Lung (tissue), 12 donors: ENCODE results near the gene IL3RA. TPM values are rescaled to one million over a fixed set of nuclear protein-coding genes. Genes with fewer than 3 reads are reported as not detected.
"Not testable (repeated sequence)": the region's sequence is repeated elsewhere in the genome, so short reads cannot be mapped to it uniquely, and the experiment has no call there.

Experiments
- ATAC-seq: fragments of 200-7000 bp; cut with Tn5 transposase; one replicate; pipeline ENCODE4 v1.9.1; 2020; ENCODE audit warnings: moderate number of reproducible peaks; ENCODE audit not compliant: insufficient read depth, low FRiP score
- DNase-seq, 3 donors: peaks; one replicate each; pipeline ENCODE4 v3.0.0-alpha.2; 2013 to 2017
- H3K27ac ChIP-seq, 2 donors: one replicate each; pipeline ENCODE4 v1.5.1; 2013; ENCODE audit warnings: mild to moderate bottlenecking in 2 of 2, moderate library complexity in 2 of 2, control low read depth in 1 of 2, inconsistent platforms in 1 of 2, low read depth in 1 of 2, low read length in 1 of 2
- H3K27me3 ChIP-seq, 3 donors: one replicate each; pipeline ENCODE4 v1.5.1; 2013; ENCODE audit warnings: low read length in 2 of 3; ENCODE audit not compliant: control insufficient read depth in 3 of 3, insufficient read depth in 3 of 3
- H3K36me3 ChIP-seq, 4 donors: one replicate each; pipeline ENCODE4 v1.5.1; 2013; ENCODE audit warnings: low read length in 4 of 4, mild to moderate bottlenecking in 1 of 4, moderate library complexity in 1 of 4; ENCODE audit not compliant: control insufficient read depth in 4 of 4, insufficient read depth in 4 of 4
- H3K4me1 ChIP-seq, 5 donors: one replicate each; pipeline ENCODE4 v1.5.1; 2013; ENCODE audit warnings: low read length in 5 of 5, mild to moderate bottlenecking in 2 of 5, moderate library complexity in 1 of 5; ENCODE audit not compliant: control insufficient read depth in 5 of 5, insufficient read depth in 5 of 5
- H3K4me3 ChIP-seq: one replicate; pipeline ENCODE4 v1.5.1; 2013; ENCODE audit warnings: mild to moderate bottlenecking, control low read depth, moderate library complexity
- H3K9ac ChIP-seq, 2 donors: one replicate each; pipeline ENCODE4 v1.5.1; 2013; ENCODE audit warnings: low read length in 2 of 2, control low read depth in 1 of 2; ENCODE audit not compliant: insufficient read depth in 1 of 2
- H3K9me3 ChIP-seq, 4 donors: one replicate each; pipeline ENCODE4 v1.5.1; 2013; ENCODE audit warnings: low read length in 3 of 4, mild to moderate bottlenecking in 1 of 4, moderate library complexity in 1 of 4; ENCODE audit not compliant: control insufficient read depth in 4 of 4, insufficient read depth in 3 of 4
- CTCF ChIP-seq: IDR thresholded peaks from 2 replicates; pipeline ENCODE4 v1.5.1; 2012; ENCODE audit warnings: mild to moderate bottlenecking; ENCODE audit errors: control extremely low read depth, extremely low read depth
- WGBS, 2 donors: extraction: QIAGEN DNeasy Blood & Tissue Kit; methylation state at CpG; one replicate each; pipeline ENCODE4 v1.1.7; 2013; 5-methylcytosine and 5-hydroxymethylcytosine counted together
- polyA plus RNA-seq, 2 donors: library from polyadenylated mRNA; stranded (reverse); fragments of 200-250 nt; gene quantifications; one replicate each; pipeline ENCODE4 v1.2.1, GENCODE V29; 2013
- total RNA-seq, 2 donors: library from RNA; depleted of rRNA in 1 of 2; stranded (reverse); fragments of >200 nt in 1 of 2; gene quantifications; one replicate each; pipeline ENCODE4 v1.2.1, GENCODE V29; 2014 to 2021
- donor health status: control.
- donor health status: control.
- donor health status: Bipolar disorder and iron deficiency.
- donor health status: healthy.
- donor health status: DM: yes; HTN: yes; CAD: no.

The IL3RA gene
- total and polyA plus RNA-seq, 4 donors = 19.2 to 52.2 (median 20.5) TPM

GRCh38 chrX:1292575-1293290 is 43.9 kb upstream of the IL3RA start:
- TF ChIP-seq CTCF = no peak
- Histone ChIP-seq H3K27ac (no peak overlapping the region), H3K27me3 (peaks cover 0 to 3% (median 0%) of the 10 kb centered on the region in 3 donors), H3K4me3 (no peak overlapping the region), H3K4me1 (no peaks in the 10 kb centered on the region), H3K9ac (no peak overlapping the region), H3K36me3 (no peaks in the 10 kb centered on the region), H3K9me3 (peaks cover 0 to 12% (median 0%) of the 10 kb centered on the region in 4 donors)
- DNase-seq = no peak
- 19 to 23% methylated on average over 22 of the region's 22 CpGs for WGBS, 2 donors
- ATAC-seq = no peak

GRCh38 chrX:1294301-1295067 is 42.1 kb upstream of the IL3RA start:
- Histone ChIP-seq H3K9ac (no peak overlapping the region), H3K4me3 (no peak overlapping the region), H3K27ac (no peak overlapping the region), H3K36me3 (no peaks in the 10 kb centered on the region), H3K9me3 (peaks cover 0 to 21% (median 2%) of the 10 kb centered on the region in 4 donors), H3K27me3 (peaks cover 0 to 3% (median 0%) of the 10 kb centered on the region in 3 donors), H3K4me1 (no peaks in the 10 kb centered on the region)
- ATAC-seq (no peak), DNase-seq (no peak)
- TF ChIP-seq CTCF = no peak
- WGBS, 2 donors = 92 to 94% methylated on average over 29 of the region's 29 CpGs

- Histone ChIP-seq H3K4me3 (no peak overlapping the region), H3K4me1 (no peaks in the 10 kb centered on the region), H3K27ac (no peak overlapping the region), H3K36me3 (no peaks in the 10 kb centered on the region), H3K9ac (no peak overlapping the region), H3K27me3 (peaks cover 0 to 3% (median 0%) of the 10 kb centered on the region in 3 donors), H3K9me3 (peaks cover 0 to 23% (median 2%) of the 10 kb centered on the region in 4 donors)
- 87 to 89% methylated on average over 10 of the region's 10 CpGs for WGBS, 2 donors
- DNase-seq (no peak), ATAC-seq (no peak)
- no peak for TF ChIP-seq CTCF
Observed at GRCh38 chrX:1295550-1295949, 41.0 kb upstream of the IL3RA start.

GRCh38 chrX:1297591-1297990 is 39.0 kb upstream of the IL3RA start:
- H3K36me3 ChIP-seq = not testable (repeated sequence)
- peaks cover 0 to 25% (median 2%) of the 10 kb centered on the region in 4 donors for H3K9me3 ChIP-seq

More at GRCh38 chrX:1297591-1297990, 39.0 kb upstream of the IL3RA start:
- H3K4me3 ChIP-seq, DNase-seq, H3K27ac ChIP-seq, ATAC-seq, H3K4me1 ChIP-seq, H3K27me3 ChIP-seq, H3K9ac ChIP-seq: not testable (repeated sequence)
- whole genome bisulfite sequencing, 2 donors = 92% methylated on average over 6 to 7 of the region's 8 CpGs
